Fibroblast of skin of scalp (primary cell): ENCODE results near the gene ADGRG1.

ENCODE experiments used
- DNase-seq: peaks from one replicate; pipeline ENCODE4 v3.0.0-alpha.2; 2013

ADGRG1 gene

DNA sequence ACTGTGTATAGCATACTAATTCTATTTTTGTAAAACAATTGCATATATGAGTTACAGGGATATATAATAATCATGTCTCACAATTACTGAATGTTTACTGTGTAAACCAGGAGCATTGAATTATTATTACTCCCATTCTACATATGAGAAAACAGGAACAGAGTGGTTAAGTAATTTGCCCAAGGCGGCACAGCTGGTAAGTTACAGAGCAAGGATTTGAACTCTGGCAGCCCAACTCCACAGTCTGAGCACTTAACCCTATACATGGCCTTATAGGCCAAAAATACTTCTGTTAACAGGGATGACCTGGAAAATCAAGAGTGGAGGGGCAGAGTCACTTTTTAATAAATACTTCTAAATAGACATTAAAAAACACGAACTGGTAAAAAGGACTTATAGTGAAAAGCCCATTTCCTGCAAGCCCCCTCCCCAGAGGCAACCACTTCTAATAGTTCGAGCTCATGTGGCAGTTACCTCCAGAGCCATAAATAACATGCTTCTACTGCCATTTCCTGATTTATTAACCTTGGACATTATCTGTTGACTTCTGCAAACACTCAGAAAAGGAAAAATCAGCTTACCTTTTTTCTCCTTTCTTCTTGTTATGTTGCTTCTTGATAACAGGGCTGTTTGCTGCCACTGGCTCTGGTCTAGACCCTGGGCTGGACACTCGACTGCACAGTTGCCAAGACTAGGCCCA, 22.1 kb upstream of the ADGRG1 start:
- DNase-seq = no peak

DNA sequence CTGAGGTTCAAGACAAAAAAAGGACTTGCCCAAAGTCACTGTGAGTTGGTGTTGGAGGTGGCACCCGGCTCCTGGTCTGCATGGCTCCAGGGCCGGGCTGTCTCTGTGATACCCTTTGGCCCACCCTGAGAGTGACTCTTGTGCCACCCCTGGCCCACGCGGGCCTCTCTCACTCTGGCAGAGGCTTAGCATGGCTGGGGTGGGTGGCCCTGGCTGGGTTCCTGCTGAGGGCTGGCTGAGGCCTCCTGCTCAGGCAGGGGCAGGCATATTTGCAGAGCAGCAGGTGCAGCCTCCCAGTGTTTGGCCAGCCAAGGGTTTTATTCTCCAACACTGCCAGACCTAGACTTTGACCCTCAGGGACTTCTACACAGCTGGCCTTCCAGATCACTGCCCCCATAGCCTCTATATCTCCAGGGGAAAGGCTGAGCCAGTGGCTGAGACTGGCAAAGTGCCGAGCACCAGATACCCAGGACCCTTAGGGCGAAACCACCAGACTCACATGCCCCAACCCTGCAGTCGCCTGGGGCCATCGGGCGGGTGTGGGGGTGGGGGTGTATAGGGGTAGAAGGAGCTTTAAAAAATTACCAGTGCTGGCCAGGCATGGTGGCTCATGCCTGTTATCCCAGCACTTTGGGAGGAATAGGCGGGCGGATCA, 21.5 kb upstream of the ADGRG1 start:
- no peak for DNase-seq

DNA sequence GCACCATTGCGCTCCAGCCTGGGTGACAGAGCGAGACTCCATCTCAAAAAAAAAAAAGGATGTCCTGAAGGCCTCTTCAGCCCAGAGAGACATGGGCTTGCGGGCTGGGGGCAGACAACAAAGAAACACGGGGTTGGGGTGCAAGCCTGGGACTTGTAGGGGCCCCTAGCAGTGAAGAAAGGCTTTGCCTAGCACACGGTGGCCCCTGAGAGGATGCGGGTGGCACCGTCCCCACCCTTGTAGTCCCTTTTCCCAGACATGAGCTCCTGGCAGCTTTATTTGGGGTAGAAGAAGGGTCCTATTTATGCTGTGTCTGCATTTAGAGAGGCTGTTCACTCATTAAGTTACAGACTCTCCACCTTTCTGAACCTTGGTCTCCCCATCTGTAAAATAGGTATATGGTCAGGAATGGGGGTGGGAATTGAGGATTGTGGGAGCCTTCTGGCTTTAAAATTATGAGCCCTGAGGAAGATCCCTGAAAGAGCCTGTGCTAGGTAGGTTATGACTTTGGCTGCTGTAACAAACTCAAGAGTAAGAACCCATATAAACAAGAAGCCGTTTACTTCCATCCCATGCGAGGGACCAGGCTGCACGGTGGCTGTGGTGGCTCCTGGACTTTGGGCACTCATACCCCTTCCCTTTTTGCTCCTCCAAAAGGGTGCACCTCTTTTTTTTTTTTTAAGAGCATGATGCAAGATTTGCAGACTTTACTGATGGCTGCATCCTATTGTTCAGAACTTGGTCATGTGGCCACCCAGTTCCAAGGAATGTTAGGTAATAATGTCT, 20.6 kb upstream of the ADGRG1 start:
- DNase-seq = no peak

DNA sequence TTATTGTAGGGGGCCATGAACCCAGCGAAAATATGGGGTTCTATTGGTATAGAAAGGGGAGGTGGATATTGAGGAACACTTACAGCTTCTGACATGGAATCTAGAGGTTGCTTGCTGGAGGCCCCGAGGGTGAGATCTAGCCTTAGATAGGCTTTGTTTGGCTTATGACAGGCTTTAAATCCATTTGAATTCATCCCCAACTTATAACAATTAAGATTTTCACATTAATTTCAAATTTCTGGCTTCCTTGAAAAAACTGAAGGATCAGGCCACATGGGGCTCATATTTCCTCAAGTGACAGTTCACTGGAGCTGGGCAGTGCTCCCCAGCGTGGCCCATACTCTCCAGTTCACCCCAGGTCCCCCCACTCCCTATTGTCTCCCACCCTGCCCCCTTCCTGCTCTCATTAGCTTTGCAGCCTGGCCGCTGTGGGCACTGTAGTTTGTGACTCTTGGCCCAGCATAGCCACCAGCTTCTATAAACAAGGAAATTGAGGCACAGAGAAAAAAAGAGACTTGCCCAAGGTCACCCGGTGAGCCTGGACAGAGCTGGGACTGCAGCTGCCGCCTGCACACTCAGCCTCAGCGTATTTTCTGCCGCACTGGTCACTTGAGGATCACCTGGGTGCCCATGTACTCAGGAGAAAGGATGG, 19.8 kb upstream of the ADGRG1 start:
- DNase-seq = no peak

GRCh38 chr16:57609541-57610401, 18.7 kb upstream of the ADGRG1 start:
- DNase-seq = no peak

- no peak for DNase-seq
These were observed 17.8 kb upstream of the ADGRG1 start for GRCh38 chr16:57610611-57611010.

GRCh38 chr16:57611181-57611580, 17.2 kb upstream of the ADGRG1 start:
- DNase-seq = no peak

GRCh38 chr16:57611706-57612105, 16.7 kb upstream of the ADGRG1 start:
- no peak for DNase-seq

DNA sequence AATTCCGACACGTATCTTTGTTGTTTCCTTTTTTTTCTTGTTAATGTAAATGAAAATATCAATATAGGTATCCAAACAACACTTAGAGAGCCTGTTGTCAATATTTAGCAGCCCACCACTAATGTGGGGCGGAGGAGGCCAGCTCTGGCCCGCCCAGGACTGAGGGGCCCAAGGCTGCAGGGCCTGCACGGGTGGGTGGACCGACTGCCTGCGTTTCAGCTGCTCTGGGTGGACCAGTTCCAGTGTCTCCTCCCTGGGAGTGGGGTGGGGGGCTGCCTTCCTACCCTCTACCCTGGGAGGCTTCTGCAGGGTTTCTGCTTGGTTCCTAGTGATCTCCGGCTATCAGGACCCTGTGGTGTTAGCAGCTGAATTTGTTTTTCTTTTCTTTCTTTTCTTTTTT, 15.9 kb upstream of the ADGRG1 start:
- no peak for DNase-seq

DNA sequence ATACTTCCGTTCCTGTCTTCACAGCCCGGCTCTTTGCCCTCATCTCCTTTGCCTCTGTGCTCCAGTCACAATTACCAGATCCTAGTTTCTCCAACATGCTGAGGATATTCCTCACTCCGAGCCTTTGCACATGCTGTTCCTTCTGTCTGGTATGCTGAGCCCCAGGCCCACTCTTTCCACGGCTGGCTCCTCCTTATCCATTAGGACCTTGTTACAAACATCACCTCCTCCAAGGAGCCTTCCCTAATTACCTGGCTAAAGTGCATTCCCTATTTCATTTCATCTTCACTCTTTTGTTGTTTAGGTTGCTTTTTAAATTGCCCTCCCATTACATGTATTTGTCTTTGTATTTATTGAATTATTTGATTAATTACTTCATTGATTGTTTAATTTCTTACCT, 14.9 kb upstream of the ADGRG1 start:
- DNase-seq = no peak

DNA sequence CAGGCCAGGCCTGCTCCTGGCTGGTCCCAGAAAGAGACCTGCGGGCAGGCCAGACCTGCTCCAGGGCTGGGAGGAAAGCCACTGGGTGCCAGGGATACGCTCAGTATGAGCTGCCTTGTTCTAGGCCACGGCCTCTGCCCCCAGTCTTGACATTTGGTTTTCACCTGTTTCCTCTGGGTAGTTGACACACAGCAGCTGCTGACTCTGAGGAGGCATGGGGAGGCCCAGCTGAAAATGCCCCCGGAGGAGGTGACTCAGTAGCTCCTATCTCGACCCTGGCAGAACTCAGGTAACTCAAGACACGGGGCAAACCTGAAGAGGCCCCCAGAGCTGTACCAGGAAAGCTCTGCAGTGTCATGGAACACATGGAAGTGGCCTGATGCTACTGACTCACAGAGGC, 13.9 kb upstream of the ADGRG1 start:
- no peak for DNase-seq

DNA sequence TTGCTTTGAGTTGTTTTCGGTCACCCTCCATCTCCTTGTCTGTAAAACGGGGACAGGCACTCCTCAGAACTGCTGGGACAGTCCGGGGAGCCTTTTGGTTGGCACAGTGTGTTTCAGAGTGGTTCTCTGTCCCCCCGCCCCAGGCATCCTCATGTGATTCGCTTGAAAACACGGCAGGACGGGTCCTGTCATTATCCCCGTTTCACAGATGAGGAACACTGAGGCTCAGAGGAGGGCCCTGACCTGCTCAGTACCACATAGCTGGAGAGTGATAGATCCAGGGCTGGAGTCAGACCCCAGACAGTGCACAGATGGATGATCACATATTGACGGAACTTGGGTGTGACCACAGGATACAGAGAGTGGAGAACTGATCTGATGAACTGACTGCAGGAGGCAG, 13.5 kb upstream of the ADGRG1 start:
- no peak for DNase-seq

GRCh38 chr16:57615813-57616212, 12.6 kb upstream of the ADGRG1 start:
- no peak for DNase-seq

GRCh38 chr16:57616241-57616640, 12.2 kb upstream of the ADGRG1 start:
- no peak for DNase-seq

- no peak for DNase-seq
These were observed 11.6 kb upstream of the ADGRG1 start for GRCh38 chr16:57616876-57617275.

DNA sequence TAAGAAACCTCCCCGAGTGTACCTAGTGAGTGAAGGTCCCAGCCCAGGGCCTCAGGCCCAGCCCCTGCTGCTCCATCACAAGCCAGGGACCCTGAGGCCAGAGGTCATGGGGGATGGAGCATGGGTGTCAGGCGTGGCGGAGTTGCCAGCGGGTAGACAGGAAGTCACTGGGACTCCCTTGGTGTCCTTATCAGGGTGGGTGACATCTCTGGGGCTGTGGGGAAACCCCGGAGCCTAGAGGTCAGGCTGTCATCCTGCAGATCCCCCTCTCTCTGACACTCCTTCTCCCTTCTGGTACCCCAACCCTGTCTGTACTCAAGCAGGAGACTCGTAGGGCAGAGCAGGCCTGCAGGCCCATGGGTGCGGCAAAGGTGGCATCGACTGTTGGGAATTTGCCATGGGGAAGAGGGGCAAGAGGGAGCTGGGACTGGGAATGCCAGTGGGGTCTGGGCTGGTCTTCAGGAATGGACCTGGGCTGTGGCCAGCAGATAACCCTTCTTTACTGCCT, 10.8 kb upstream of the ADGRG1 start:
- DNase-seq = no peak

GRCh38 chr16:57618296-57619132, 9.9 kb upstream of the ADGRG1 start:
- DNase-seq = no peak

DNA sequence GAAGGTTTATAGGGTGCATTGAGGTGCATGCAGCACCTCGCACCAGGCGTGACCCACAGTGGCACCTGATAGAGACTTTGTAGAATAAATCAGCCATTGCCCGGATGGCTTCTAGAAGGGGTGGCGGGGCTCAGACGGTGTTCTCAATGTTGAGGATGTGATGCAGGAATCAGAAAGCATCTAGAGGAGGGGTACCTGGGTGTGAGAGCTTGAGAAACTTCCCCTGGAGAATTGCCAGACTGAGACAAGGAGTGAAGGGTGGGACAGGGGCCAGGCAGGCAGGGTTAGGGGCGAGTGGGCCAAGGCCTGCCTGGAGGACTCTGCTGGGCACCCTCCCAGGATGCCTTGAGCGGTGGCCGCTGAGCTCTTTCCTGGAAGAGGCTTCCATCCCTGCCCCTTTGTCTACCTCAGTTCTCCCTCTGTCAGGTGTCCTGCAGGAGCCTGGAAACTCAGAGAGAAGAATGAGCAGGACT, 9.3 kb upstream of the ADGRG1 start:
- DNase-seq = no peak

GRCh38 chr16:57619606-57620334, 8.7 kb upstream of the ADGRG1 start:
- no peak for DNase-seq
